NCI-H510A (cell line): Measurements from ENCODE around the gene RPS19BP1.

Experiments used
- DNase-seq: peaks from one replicate; lab custom pipeline; 2025; lab: John Stamatoyannopoulos, UW

The RPS19BP1 gene, protein sequence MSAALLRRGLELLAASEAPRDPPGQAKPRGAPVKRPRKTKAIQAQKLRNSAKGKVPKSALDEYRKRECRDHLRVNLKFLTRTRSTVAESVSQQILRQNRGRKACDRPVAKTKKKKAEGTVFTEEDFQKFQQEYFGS

DNA sequence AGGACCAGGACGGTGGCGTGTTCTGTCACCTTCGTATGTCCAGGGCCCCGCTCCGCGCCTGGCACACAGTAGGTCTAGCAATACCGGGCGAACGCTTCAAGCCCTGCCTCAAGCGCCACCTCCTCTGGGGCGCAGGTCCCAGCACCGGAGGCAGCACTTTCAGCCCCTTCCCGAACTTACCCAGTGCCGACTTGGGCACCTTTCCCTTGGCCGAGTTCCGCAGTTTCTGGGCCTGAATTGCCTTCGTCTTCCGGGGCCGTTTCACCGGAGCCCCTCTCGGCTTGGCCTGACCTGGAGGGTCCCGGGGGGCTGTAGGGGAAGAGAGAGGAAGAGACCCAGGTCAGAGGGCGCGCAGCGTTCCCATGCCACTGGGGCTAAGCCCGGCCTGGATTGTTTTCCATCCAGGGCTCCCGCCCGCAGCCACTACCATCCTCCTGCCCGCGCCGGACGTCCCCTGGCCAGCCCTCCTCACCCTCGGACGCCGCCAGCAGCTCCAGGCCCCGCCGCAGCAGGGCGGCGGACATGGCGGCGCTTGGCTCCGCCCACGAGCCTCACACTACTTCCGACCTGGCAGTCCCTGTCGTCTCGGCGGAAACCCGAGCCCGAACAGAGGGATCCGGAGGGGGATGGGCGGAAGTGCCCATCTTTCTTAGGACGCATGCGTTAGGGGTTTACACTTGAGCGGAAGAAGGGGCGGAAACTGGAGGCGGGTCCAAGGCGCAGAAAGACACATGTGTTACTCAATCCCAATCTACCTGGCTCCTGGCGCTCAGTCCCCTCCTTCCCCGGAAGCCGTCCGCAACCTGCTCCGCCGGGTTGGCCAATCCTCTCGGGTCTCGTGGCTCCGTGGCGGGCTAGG lies at the start of gene RPS19BP1:
Gene RPS19BP1 (minus strand): TSS at position 534 of the 859 bp plus-strand sequence. CDS start 10 bp downstream, at position 524.
- peak; percentile 95 for DNase-seq

DNA sequence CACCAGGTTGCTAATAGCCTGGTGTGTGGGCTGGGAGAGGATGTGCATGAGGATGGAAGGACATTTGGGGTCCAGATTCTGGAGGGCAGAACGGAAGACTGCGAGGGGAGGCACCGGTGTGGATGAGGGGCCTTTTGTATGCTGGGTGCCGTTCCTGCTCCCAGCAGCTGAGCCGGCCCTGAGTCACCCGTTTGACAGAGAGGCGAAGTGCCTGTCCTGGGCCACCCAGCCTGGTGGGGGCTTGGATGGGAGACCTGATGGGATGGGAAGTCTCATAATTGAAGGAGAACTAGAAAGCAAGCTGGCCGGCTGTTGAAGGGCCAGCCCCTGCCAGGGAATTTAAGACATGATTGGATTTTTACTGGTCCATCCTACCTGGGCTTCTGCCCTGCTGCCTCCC lies 48.8 kb upstream of the RPS19BP1 start:
- DNase-seq = no peak

DNA sequence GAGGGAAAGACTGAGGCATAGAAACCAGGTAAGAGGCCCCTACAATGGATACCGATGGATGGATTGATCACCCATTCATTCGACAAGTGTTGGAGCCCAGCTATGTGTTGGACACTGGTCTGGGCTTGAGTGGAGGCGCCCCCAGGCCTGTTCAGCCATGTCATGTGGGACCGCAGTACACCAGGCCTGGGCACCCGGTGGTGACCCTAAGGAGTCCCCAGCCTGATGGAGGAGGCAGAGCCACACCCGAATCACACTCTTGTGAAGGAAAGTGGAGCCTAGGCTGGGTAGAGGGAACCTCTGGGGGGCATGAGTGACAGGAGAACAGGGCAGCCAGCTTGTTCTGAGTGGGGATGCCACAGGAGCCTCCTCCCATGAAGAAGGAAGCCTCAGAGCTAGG lies 48.2 kb upstream of the RPS19BP1 start:
- no peak for DNase-seq

DNA sequence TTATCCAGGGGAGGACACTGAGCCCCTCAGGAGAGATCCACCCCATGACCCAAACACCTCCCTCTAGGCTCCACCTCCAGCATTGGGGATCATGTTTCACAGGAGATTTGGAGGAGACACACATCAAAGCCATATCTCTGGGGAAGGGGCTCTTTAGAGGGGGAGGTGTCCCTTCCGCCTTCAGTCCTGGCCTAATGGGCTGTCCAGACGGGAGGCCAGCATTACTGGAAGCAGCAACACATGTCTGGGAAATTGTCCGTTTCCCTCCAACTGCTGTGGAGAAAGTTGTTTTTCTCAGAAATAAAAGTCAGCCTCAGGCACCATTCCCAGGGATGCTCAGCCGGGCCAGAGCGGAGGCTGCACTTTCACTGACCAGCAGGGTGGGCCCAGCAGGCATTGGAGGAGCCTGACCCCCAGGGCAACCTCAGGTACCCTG lies 47.5 kb upstream of the RPS19BP1 start:
- no peak for DNase-seq

DNA sequence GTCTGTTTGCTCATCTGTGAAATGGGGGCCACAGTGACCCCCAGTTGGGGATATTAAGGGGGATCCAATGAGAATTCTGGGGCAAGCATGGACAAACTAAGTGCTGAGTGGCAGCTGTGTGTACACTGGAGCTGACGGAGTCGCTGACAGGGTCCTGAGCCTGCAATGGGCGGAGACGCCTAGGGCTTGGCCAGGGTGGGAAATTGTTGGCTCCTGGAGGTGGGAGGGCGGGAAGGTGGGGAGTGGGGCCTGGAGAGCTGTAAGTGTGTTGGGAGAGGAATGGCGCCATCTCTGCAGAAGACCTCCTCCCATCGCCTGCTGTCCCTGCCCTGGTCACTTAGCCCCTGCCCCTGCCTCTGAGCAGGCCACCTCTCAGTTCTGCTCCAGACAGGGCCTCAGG lies 45.4 kb upstream of the RPS19BP1 start:
- DNase-seq = no peak

DNA sequence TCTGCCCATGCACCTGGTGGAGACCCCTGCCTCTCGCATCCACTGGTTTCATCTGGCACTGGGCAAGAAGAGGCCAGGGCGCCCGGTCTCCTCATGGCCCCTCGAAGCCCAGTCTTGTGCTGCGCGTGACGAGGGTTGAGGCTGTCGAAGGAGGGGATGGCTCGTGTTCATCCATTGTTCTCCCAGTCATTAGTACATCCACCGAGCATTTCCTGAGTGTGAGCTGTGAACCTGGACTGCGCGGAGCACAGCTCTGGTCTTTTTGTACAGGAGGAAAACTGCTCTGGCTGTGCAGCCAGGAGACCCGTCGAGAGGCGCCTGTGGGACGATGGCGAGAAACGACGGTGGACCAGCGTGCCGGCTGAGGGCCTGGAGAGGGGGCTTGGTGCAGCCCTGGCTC lies 44.8 kb upstream of the RPS19BP1 start:
- DNase-seq = no peak

DNA sequence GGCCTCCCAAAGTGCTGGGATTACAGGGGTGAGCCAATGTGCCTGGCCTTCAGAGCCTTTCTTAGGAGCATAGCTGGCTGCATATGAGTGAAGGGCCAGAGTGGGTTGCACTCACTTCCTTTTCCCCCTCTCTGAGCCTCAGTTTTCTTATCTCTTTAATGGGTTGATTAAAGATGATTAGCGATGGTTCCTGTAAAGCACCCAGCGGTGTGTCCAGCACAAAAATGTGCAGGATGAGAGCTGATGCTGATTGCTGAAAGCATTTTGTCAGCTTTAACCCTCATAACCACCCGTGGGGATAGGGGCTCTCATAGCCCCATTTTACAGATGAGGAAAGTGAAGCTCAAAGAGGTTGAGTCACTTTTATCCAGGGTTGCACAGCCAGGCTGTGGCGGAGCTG lies 43.5 kb upstream of the RPS19BP1 start:
- no peak for DNase-seq

DNA sequence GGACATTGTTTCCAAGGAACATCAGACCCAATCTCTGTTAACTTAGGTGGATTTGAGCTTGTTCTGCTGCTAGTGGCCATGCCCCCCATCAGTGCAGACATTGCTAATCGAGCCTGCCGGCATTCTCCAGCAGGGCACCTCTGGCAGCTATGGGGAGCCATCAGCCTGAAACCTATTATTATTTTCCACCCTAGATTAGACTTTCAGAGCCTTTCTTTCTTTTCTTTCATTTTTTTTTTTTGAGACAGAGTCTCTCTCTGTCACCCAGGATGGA lies 42.9 kb upstream of the RPS19BP1 start:
- no peak for DNase-seq

DNA sequence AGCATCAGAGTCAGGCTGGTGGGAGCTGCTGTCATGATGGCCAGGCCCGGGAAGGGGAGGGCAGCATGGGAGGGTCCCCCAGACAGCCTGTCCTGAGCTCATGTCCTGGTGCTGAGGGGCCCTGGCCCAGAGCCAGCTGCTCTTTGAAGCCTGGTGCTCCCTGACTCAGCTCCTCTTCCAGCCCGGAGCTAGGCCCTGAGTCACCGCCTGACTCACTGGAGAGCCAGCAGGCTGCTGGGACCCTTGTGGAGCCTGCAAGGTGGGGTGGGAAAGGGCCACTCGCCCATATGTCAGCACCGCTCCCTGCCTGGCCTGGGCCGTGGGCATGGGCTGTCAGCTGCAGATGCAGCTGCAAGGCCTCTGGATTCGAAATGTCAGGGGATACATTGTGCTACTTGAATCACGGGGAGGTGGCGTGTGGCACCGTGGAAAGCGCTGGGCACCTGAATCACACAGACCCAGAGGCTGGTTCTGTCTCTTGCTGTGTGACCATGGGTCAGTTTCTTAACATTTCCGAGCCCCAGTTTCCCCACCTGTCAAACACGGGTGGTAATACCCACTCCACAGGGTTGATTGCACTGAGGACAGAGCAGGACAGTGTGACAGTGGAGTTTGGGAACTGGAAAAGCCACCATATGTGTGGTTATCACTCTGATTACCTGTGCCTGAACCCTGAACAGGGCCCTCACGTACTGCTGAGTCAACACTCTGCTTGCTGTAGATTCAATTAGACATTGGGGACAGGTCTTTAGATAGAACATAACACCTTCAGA lies 42.4 kb upstream of the RPS19BP1 start:
- DNase-seq = no peak

DNA sequence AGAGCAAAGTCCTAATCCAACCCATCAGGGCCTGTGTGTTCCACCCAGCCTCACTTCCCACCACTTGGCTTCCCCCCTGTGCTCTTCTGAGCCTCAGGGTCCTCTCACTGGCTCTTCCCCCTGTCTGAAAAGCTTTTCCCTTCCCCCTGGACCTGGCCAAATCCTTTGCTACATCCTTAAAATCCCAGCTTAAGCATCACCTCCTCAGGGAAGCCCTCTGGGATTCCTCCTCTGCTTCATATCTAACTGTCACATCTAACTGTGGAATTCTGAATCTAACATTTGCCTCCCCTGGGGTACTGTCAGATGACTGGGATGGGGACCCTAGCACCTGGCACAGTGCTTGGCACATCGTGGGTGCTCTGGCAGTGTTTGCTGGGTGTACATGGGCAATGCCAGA lies 39.0 kb upstream of the RPS19BP1 start:
- no peak for DNase-seq

DNA sequence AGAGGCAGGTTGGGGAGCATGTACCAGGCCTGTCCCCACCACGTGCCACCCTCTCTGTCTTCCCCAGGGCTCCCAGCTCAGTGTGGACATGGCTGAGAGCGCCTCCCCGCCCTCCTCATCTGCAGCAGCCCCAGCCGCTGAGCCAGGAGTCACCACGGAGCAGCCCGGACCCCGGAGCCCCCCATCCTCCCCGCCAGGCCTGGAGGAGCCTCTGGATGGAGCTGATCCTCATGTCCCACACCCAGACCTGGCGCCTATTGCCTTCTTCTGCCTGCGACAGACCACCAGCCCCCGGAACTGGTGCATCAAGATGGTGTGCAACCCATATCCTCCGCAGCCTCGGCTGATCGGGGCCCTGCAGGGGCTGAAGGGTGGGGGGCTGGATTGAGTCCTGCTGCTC lies 38.1 kb upstream of the RPS19BP1 start, which contains the start of gene CACNA1I:
Gene CACNA1I (plus strand): TSS at position 89 of the 400 bp plus-strand sequence. CDS start 0 bp downstream, at position 89.
- DNase-seq = no peak

DNA sequence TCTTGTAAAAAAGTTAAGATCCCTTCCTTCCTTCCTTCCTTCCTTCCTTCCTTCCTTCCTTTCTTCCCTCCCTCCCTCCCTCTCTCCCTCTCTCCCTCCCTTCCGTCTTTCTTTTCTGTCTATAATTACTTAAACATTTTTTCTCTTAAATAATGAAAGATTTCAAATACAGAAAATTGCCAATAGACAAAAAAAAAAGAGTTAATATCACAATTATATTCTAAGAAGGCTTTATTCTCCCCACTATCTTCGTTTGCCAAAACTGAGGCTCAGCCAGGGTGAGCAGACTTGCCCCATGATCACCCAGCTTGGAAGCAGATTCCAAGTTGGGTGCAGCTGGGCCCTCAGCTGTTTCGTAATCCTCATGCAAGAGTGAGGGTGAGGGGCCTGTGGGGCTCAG lies 37.7 kb upstream of the RPS19BP1 start:
- DNase-seq = no peak

DNA sequence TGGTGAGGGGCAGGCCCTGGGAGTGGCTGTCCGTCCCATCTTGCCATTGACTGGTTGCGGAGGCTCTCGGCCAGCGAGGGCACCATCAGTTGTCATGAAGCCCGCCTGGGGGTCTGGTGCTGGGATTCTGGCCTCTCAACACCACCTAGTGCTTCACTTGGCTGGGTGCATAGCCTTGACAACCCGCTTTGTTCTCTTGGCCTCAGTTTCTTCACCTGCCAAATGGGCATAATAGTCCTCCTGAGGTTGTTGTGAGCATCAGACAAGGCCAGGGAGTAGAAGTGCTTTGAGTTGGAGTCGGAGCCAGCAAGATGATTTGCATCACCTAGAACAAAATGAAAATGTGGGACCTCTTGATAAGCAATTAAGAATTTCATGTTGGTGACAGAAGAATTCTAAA lies 36.5 kb upstream of the RPS19BP1 start:
- no peak for DNase-seq

DNA sequence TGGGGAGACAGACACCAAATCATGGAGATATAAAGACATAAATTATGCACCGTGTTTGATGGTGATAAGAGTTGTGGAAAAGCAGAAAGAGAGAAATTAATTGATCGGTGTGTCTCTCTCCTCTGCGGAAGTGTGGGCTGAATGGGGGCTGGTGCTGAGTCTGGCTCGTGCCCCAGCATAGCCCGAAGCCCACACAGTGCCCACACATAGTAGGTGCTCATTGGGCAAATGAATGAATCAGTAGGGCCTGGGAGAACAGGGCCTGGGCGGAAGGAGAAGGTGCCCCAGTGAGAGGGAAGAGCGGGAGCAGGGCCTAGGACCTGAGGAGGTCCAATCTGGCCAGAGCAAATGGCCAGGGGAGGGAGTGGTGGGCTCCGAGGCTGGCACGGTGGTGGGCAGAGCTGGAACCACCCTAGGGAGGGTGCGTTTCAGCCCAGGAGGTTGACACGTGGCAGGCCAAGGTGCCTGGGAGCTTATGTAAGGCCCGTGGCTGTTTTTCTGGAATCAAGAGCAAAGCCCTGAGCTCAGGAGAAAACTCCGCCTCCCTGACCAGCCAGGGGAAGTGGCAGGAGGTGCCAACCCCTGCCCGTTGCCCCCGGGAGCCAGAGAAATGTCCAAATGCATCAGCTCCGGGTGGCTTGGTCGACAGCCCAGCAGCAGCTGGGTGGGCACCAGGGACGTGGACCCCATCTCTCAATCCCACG lies 35.9 kb upstream of the RPS19BP1 start:
- no peak for DNase-seq

DNA sequence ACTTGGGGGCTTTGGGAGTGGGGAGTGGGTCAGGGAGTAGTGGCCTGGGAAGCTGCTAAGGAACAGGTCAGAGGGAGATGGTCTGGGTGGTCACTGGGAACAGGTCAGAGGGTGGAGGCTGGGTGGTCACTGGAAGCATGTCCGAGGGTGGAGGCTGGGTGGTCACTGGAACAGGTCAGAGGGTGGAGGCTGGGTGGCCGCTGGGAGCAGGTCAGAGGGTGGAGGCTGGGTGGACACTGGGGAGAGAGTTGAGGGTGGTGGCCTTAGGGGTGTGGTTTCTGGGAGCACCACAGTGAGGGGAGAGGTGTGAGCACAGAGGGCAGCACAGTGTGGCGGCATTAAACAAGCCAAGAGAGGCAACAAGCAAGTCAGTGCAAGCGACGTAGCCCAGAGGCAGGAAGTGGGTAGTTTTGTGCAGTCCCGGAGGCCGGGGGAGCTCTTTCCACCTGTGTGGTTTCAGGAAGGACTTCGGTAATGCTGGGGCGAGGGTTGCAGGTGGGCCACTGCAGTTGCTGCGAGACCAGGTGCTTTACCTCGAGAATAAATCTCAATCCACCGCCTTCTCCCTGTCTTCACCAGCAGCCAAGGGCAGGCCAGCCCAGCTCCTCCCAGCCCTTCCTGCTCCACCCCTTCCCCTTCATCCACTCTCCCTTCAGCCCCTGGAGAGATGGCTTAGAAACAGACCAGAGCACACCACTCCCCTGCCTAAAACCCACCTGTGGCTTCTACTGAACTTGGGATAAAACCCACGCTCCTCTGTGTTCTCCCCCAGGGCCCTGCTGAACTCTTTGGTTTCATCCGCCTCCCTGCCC lies 34.8 kb upstream of the RPS19BP1 start:
- no peak for DNase-seq

DNA sequence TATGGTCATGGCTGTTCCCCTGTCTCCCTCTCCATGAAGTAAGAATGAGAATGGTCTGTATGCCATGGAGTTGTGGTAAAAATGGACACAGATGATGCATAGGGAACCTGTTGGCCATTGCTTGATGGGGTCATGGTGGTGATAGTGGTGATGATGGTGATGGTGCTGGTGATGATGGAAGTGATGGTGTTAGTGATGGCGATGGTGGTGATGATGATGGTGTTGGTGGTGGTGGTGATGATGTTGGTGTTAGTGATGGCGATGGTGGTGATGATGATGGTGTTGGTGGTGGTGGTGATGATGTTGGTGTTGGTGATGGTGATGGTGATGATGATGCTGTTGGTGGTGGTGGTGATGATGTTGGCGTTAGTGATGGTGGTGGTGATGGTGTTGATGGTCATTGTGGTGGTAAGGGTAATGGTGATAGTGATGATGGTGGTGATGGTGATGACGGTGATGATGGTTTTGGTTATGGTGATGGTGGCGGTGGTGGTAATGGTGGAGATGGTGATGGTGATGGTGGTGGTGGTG lies 32.9 kb upstream of the RPS19BP1 start:
- DNase-seq = no peak

DNA sequence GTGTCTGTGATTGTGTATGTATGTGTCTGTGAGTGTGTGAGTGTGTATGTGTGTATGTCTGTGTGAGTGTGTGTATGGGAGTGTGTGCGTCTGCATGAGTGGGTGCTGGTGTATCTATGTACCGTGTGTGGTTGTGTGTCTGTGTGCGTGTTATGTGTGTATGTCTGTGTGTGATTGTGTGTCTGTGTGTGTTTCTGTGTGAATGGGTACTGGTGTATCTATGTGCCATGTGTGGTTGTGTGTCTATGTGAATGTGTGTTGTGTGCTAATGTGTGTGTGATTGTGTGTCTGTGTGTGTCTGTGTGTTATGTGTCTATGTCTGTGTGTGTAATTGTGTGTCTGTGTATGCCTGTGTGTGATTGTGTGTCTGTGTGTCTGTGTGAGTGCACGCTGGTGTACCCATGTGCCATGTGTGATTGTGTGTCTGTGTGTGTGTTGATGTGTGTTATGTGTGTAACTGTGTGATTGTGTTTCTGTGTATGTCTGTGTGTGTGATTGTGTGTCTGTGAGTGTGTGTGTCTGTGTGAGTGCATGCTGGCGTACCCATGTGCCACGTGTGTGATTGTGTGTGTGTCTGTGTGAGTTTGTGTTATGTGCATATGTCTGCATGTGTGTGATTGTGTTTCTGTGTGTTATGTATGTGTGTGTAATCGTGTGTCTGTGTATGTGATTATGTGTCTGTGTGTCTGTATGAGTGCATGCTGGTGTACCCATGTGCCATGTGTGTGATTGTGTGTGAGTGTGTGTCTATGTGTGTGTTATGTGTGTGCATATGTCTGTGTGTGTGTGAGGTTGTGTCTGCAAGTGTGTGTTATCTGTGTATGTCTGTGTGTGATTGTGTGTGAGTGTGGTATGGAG lies 31.3 kb upstream of the RPS19BP1 start:
- no peak for DNase-seq

DNA sequence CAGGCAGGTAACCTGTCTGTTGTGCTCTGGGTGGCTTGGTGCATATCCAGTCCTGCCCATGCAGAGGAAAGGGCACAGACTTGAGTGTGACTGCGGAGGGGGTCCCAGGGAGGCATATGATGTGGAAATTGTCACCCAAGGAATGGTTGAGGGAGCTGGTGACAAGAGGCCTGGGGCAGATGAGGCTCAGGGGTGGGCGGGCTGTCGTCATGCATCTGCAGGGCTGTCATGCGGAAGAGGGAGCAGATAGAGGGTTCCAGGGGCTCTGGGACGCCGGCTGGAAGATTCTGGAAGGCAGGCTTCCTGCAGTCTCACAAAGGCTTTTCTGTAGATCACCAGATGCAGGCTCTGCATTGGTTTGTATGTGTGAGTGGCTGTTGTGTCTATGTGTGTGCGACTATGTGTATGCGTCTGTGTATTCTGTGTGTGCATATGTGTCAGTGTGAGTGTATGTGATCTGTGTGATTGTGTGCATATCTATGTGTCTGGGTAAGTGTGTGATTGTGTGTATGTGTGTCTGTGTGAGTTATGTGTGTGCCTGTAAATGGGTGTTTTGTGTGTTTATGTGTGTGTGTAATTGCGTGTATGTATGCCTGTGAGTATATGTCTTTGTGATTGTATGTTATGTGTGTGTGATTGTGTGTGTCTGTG lies 30.4 kb upstream of the RPS19BP1 start:
- no peak for DNase-seq

DNA sequence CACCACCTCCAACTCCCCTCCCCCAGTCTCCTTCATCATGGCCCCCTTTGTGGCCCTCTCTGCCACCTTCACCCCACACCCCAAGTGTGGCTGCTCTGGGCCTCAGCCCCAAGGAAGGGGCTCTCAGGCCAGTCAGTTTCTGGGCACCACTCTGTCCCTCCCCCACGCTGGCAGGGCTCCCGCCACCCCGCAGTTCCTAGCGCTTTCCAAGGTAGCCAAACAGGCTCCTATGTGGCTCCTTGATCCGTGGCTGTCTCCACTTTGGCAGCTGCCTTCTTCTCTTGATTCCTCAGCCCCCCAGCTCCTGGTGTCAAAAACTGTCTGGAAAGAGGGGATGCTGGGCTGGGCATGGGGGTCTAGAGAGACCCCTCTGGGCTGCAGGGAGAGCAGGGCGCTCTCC lies 27.6 kb upstream of the RPS19BP1 start:
- DNase-seq = no peak
